Spleen (tissue), 7 donors: Measurements from ENCODE around the gene TRIM42.

Source experiments
- CTCF ChIP-seq, 11 experiments: fragments of 200-600 bp in 7 of 11; fragments of 450-650 bp in 4 of 11; sonication (generic) in 4 of 11; IDR thresholded peaks in 8 of 11; conservative IDR thresholded peaks in 3 of 11; 1 replicate in 7 of 11; 2 replicates in 4 of 11; pipeline versions ENCODE4 v1.4.0 to v1.8.0; 2016 to 2021; ENCODE audit warnings: antibody characterized with exemption in 11 of 11, inconsistent platforms in 4 of 11, mild to moderate bottlenecking in 1 of 11
- POLR2A ChIP-seq, 3 donors: fragments of 450-650 bp; IDR thresholded peaks; one replicate each; pipeline ENCODE4 v1.5.1; 2017; ENCODE audit warnings: antibody characterized with exemption in 3 of 3, mild to moderate bottlenecking in 1 of 3
- donor health status: DM: no; HTN: no; CAD: no; lungs with moderate emphysema.
- donor health status: DM: no; HTN: no; CAD: no.
- donor health status: DM: no; HTN: no; CAD: no.

DNA sequence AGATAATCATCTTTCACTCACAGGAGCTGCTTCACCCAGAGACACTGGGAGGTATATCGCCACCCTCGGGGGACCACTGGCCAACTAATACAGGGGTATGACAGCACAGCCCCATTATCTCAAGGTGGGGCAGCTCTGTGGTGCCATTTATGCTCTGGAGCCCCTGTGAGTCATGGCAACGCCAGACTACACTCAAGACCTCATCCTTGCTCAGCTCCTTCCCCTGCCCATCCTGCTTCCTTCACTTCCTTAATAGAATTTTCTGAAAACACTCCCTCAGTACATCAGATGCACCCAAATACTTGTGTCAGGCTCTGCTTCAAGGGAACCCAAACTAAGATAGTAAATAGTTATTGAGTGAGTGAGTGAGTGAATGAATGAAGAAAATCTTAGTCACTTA is 45.7 kb downstream of the TRIM42 start:
- TF ChIP-seq CTCF (IDR thresholded peaks at IDR 0.05 in 8 of 11, conservative IDR thresholded peaks at IDR 0.05 in 3 of 11) (no peak), POLR2A (IDR thresholded peaks at IDR 0.05) (no peak)
